Right lobe of liver (tissue), 4 donors: Measurements from ENCODE around the gene SOHLH1.

Experiments used
- POLR2A ChIP-seq: fragments of 450-650 bp; IDR thresholded peaks from one replicate; pipeline ENCODE4 v1.6.1; 2017; ENCODE audit warnings: antibody characterized with exemption, mild to moderate bottlenecking
- TF ChIP-seq, protein P1 (sequence below), 4 donors: fragments of 200-600 bp in 3 of 4; fragments of 450-650 bp in 1 of 4; IDR thresholded peaks; one replicate each; pipeline versions ENCODE4 v1.5.1 to v1.8.0; 2016 to 2022; ENCODE audit warnings: antibody characterized with exemption in 4 of 4, mild to moderate bottlenecking in 2 of 4
- donor health status: DM: no; HTN: no; CAD: no.
- donor health status: DM: no; HTN: no; CAD: no.
- donor health status: DM: no; HTN: yes; CAD: no.

DNA sequence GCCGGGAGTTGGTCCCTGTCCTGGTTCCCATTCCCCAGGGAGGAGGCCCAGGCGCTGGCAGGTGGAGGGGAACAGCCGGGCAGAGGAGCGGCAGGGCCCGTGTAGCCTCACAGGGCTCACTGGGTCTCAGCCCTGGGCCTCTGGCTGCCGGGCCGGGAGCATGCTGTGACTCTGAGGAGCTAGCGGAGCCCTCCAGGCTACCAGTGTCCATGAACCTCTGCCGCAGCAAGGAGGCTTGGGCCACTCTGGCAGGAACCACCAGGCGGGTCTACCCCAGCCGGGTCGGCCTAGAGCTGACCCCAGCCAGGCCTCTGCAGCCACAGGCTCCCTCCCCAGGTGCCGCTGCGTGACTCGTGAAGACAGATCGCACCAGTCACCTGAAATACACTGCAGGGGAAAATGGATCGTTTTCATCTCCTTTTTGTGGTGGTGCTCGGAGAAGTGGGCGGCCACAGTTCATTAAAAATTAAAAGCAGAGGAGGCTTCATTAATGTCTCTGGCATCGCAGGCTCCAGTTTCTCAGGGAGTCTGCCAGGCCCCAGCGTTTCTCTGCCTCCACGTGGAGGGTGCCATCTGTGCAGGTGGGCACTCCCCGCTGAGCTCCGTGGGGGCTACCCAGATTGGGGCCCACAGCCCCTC lies 46.5 kb upstream of the SOHLH1 start:
- TF ChIP-seq, protein P1, sequence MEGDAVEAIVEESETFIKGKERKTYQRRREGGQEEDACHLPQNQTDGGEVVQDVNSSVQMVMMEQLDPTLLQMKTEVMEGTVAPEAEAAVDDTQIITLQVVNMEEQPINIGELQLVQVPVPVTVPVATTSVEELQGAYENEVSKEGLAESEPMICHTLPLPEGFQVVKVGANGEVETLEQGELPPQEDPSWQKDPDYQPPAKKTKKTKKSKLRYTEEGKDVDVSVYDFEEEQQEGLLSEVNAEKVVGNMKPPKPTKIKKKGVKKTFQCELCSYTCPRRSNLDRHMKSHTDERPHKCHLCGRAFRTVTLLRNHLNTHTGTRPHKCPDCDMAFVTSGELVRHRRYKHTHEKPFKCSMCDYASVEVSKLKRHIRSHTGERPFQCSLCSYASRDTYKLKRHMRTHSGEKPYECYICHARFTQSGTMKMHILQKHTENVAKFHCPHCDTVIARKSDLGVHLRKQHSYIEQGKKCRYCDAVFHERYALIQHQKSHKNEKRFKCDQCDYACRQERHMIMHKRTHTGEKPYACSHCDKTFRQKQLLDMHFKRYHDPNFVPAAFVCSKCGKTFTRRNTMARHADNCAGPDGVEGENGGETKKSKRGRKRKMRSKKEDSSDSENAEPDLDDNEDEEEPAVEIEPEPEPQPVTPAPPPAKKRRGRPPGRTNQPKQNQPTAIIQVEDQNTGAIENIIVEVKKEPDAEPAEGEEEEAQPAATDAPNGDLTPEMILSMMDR (IDR thresholded peaks at IDR 0.05): no peak
- no peak for TF ChIP-seq POLR2A
